ENCODE results near the gene RABL6.

The RABL6 gene

GRCh38 chr9:136886610-136887597 is 79.2 kb downstream of the RABL6 start:
- FAIRE-seq, result no peak

GRCh38 chr9:136888454-136888853 is 80.7 kb downstream of the RABL6 start:
- no peak for FAIRE-seq

DNA sequence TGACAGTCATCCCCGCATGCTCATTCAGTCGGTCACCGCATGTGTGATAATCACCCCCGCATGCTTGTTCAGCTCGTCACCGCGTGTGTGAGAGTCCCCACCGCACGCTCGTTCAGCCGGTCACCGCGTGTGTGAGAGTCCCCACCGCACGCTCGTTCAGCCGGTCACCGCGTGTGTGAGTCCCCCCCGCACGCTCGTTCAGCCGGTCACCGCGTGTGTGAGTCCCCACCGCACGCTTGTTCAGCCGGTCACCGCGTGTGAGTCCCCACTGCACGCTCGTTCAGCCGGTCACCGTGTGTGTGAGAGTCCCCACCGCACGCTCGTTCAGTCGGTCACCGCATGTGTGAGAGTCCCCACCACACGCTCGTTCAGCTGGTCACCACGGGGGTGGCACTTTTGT is 82.1 kb downstream of the RABL6 start:
- FAIRE-seq, result no peak

- FAIRE-seq, result no peak
These were observed 82.9 kb downstream of the RABL6 start for GRCh38 chr9:136890661-136891060.
